SU-DHL-6 (cell line): ENCODE results near the gene ST6GAL1.

Experiments used
- H2AFZ ChIP-seq: fragments of 200-600 bp; sonication (generic); 2 replicates; pipeline ENCODE4 v1.6.1; 2014; ENCODE audit warnings: low read depth, mild to moderate bottlenecking, moderate library complexity, mixed read lengths, antibody characterized with exemption, low read length; ENCODE audit not compliant: severe bottlenecking
- H3F3A ChIP-seq: fragments of 200-600 bp; shearing (Covaris generic); 2 replicates; pipeline ENCODE4 v1.6.0; 2016; ENCODE audit warnings: antibody characterized with exemption, mild to moderate bottlenecking; ENCODE audit not compliant: insufficient read depth
- H3K27ac ChIP-seq: fragments of 200-600 bp; sonication (generic); 2 replicates; pipeline ENCODE4 v1.5.1; 2016; ENCODE audit warnings: low read depth, mild to moderate bottlenecking, low read length, moderate library complexity, mixed read lengths
- H3K27me3 ChIP-seq: fragments of 200-600 bp; sonication (generic), shearing (Covaris generic); 2 replicates; pipeline ENCODE4 v1.6.0; 2014; ENCODE audit warnings: mild to moderate bottlenecking, low read length
- H3K36me3 ChIP-seq: fragments of 200-600 bp; sonication (generic); 2 replicates; pipeline ENCODE4 v1.6.1; 2014; ENCODE audit warnings: mild to moderate bottlenecking, low read length, mixed read lengths
- H3K4me2 ChIP-seq: fragments of 300-600, 200-600 bp; shearing (Covaris generic), sonication (generic); 2 replicates; pipeline ENCODE4 v1.6.0; 2014; ENCODE audit warnings: low read length, low read depth, mild to moderate bottlenecking; ENCODE audit not compliant: poor library complexity, severe bottlenecking
- H3K4me3 ChIP-seq: fragments of 200-600 bp; sonication (generic); 2 replicates; pipeline ENCODE4 v1.5.1; 2014; ENCODE audit warnings: antibody characterized with exemption, low read length, mild to moderate bottlenecking, mixed read lengths; ENCODE audit not compliant: insufficient read depth, poor library complexity, severe bottlenecking
- H3K79me2 ChIP-seq: fragments of 200-600 bp; sonication (generic); 2 replicates; pipeline ENCODE4 v1.6.1; 2014; ENCODE audit warnings: mild to moderate bottlenecking, low read length, moderate library complexity; ENCODE audit not compliant: insufficient read depth
- H3K9ac ChIP-seq: fragments of 200-600 bp; sonication (generic); 2 replicates; pipeline ENCODE4 v1.7.0; 2014; ENCODE audit warnings: mild to moderate bottlenecking, low read length
- H3K9me2 ChIP-seq: fragments of 200-600 bp; sonication (generic); replicated peaks from 2 replicates; pipeline ENCODE4 v1.6.1; 2014; ENCODE audit warnings: low read length; ENCODE audit not compliant: insufficient read depth
- H3K9me3 ChIP-seq: fragments of 200-600 bp; sonication (generic); 2 replicates; pipeline ENCODE4 v1.6.1; 2014; ENCODE audit warnings: low read length, mixed read lengths; ENCODE audit not compliant: insufficient read depth
- H4K20me1 ChIP-seq: fragments of 200-600 bp; sonication (generic); 2 replicates; pipeline ENCODE4 v1.6.1; 2014; ENCODE audit warnings: low read depth, mild to moderate bottlenecking, antibody characterized with exemption, low read length, moderate library complexity, mixed read lengths
- CTCF ChIP-seq: fragments of 200-600 bp; sonication (generic); IDR thresholded peaks from one replicate; pipeline ENCODE4 v1.5.1; 2017; ENCODE audit warnings: antibody characterized with exemption, mild to moderate bottlenecking, low read length, moderate library complexity; ENCODE audit not compliant: insufficient read depth, poor library complexity, severe bottlenecking
- EZH2phosphoT487 ChIP-seq: fragments of 200-600 bp; sonication (generic), shearing (Covaris generic); conservative IDR thresholded peaks from 2 replicates; pipeline ENCODE4 v1.6.1; 2018; ENCODE audit warnings: mild to moderate bottlenecking, antibody characterized with exemption, low read length, moderate library complexity, mixed read lengths

Gene ST6GAL1

GRCh38 chr3:186935133-186935532 lies 4.8 kb downstream of the ST6GAL1 start:
- no peak overlapping the region for H3K27ac ChIP-seq
- no peaks in the 10 kb centered on the region for H4K20me1 ChIP-seq
- H3K79me2 ChIP-seq: peaks cover 96% of the 10 kb centered on the region

GRCh38 chr3:186937017-186937875 lies 6.9 kb downstream of the ST6GAL1 start:
- Histone ChIP-seq H2AFZ (no peak overlapping the region), H3K4me2 (no peak overlapping the region), H3K9ac (no peak overlapping the region), H3K27me3 (no peaks in the 10 kb centered on the region), H3K4me3 (no peak overlapping the region), H3K79me2 (peaks cover 95% of the 10 kb centered on the region), H3K9me2 (no peaks in the 10 kb centered on the region), H3K36me3 (peaks cover 26% of the 10 kb centered on the region), H3K27ac (no peak overlapping the region), H3F3A (no peaks in the 10 kb centered on the region), H4K20me1 (no peaks in the 10 kb centered on the region), H3K9me3 (no peaks in the 10 kb centered on the region)
- TF ChIP-seq CTCF: no peak
- no peak for TF ChIP-seq EZH2phosphoT487

More at GRCh38 chr3:186935133-186935532, 4.8 kb downstream of the ST6GAL1 start:
- no peak overlapping the region for H3K4me3 ChIP-seq
- no peak overlapping the region for H3K9ac ChIP-seq
- TF ChIP-seq EZH2phosphoT487 (no peak), CTCF (no peak)
- no peaks in the 10 kb centered on the region for H3K27me3 ChIP-seq
- H3K9me3 ChIP-seq: no peaks in the 10 kb centered on the region
- no peaks in the 10 kb centered on the region for H3K9me2 ChIP-seq
- H3K36me3 ChIP-seq: peaks cover 26% of the 10 kb centered on the region
- H3K4me2 ChIP-seq: no peak overlapping the region
- no peaks in the 10 kb centered on the region for H3F3A ChIP-seq
- no peak overlapping the region for H2AFZ ChIP-seq

- H3K4me2 ChIP-seq: no peak overlapping the region
- H3K9me3 ChIP-seq: no peaks in the 10 kb centered on the region
- H3K36me3 ChIP-seq: peaks cover 21% of the 10 kb centered on the region
- H3K9me2 ChIP-seq: no peaks in the 10 kb centered on the region
- no peaks in the 10 kb centered on the region for H3K27me3 ChIP-seq
- H3K27ac ChIP-seq: no peak overlapping the region
- H3F3A ChIP-seq: no peaks in the 10 kb centered on the region
- no peak overlapping the region for H2AFZ ChIP-seq
- H4K20me1 ChIP-seq: no peaks in the 10 kb centered on the region
- no peak overlapping the region for H3K9ac ChIP-seq
- peaks cover 89% of the 10 kb centered on the region for H3K79me2 ChIP-seq
- TF ChIP-seq EZH2phosphoT487 (no peak), CTCF (no peak)
- H3K4me3 ChIP-seq: no peak overlapping the region
Measured at GRCh38 chr3:186938716-186939115, 8.4 kb downstream of the ST6GAL1 start.
